Vagina (tissue), 2 donors: ENCODE measurements around the gene FYCO1.

Source experiments
- POLR2A ChIP-seq, 2 donors: fragments of 450-650 bp; IDR thresholded peaks; one replicate each; pipeline ENCODE4 v1.6.1; 2017; ENCODE audit warnings: antibody characterized with exemption in 2 of 2, mild to moderate bottlenecking in 2 of 2, moderate library complexity in 2 of 2
- POLR2AphosphoS5 ChIP-seq, 2 donors: sonication (generic); formaldehyde crosslinking; IDR thresholded peaks; one replicate each; pipeline ENCODE4 v1.9.0; 2017; ENCODE audit warnings: antibody characterized with exemption in 2 of 2, mild to moderate bottlenecking in 2 of 2, low read depth in 1 of 2; ENCODE audit not compliant: insufficient read depth in 1 of 2
- TF ChIP-seq, protein P1 (sequence below), 3 experiments: fragments of 450-650 bp in 2 of 3; fragments of 200-600 bp in 1 of 3; sonication (generic) in 1 of 3; IDR thresholded peaks; one replicate each; pipeline ENCODE4 v1.5.1; 2017 to 2019; ENCODE audit warnings: antibody characterized with exemption in 3 of 3, mild to moderate bottlenecking in 2 of 3, moderate library complexity in 2 of 3

DNA sequence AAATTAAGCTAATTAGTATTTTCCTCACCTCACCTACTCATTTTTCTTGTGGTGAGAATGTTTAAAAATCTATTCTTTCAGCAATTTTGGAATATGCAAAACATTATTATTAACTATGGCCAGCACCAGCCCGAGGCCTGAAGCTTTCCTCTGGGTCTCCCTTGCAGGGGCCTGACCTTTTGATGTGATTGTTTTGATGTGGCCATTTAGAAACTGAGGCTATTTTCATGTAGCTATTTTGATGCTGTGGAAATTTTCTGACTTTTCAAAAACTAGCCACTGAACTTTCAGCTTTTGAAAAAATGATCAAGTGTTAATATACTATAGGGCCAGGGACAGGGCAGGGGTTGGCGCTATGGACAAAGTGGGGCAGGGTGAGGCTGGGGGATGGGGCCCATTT, 117.5 kb downstream of the FYCO1 start:
- TF ChIP-seq, protein P1, sequence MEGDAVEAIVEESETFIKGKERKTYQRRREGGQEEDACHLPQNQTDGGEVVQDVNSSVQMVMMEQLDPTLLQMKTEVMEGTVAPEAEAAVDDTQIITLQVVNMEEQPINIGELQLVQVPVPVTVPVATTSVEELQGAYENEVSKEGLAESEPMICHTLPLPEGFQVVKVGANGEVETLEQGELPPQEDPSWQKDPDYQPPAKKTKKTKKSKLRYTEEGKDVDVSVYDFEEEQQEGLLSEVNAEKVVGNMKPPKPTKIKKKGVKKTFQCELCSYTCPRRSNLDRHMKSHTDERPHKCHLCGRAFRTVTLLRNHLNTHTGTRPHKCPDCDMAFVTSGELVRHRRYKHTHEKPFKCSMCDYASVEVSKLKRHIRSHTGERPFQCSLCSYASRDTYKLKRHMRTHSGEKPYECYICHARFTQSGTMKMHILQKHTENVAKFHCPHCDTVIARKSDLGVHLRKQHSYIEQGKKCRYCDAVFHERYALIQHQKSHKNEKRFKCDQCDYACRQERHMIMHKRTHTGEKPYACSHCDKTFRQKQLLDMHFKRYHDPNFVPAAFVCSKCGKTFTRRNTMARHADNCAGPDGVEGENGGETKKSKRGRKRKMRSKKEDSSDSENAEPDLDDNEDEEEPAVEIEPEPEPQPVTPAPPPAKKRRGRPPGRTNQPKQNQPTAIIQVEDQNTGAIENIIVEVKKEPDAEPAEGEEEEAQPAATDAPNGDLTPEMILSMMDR (IDR thresholded peaks at IDR 0.05), result no peak
- TF ChIP-seq POLR2A (IDR thresholded peaks at IDR 0.05) (no peak), POLR2AphosphoS5 (IDR thresholded peaks at IDR 0.05; ENCODE audit: insufficient read depth in 1 of 2, low read depth in 1 of 2) (no peak)
